ENCODE measurements around the gene IFIT1B. TPM values are rescaled to one million over a fixed set of nuclear protein-coding genes. Genes with fewer than 3 reads are reported as not detected.

Gene IFIT1B
- total and polyA plus RNA-seq, 10 donors, result 0.04 to 36.9 (median 2.4) TPM; not detected in 4

DNA sequence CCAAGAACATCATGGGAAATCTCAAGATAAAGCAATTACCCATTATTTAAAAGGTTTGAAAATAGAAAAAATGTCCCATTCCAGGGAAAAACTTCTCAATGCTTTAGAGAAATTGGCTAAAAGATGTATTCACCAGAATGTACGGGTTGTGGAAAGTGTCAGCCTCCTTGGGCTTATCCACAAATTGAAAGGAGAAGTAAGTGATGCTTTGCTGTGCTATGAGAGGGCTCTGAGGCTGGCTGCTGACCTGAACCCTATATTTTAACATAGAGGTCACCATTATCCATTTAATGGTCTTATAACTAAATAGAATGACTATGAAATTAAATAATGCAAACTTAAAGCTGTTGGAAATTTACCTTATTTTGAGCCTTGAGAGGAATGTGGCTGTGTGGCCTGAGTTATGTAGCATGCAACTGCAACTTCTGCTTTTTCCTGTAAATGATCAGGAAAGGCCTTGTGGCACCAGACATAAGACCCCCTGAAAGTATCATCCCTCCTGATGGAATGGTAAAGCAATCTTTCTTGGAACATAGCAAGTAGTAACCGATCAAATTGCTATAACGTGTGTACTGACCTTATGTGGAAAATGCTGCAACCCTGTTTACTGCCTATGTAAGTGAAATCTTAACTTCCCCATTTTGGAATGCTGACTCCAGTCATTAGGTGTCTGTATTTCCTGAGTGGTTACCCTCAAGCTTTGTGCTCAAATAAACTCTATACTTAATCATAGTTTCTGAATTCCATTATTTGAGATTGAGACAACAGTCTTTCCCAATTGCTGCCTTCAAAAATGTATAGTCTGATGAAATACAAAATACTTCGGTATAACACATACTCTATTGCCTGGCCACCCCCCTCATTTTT, 6.9 kb downstream of the IFIT1B start:
- peak overlapping the region in 7 of 8 donors; percentile 6 to 76 (median 58) for H3K27ac ChIP-seq
- TF ChIP-seq POLR2A (IDR thresholded peaks at IDR 0.05) (no peak), POLR2AphosphoS5 (IDR thresholded peaks at IDR 0.05) (no peak), CTCF (IDR thresholded peaks at IDR 0.05 in 8 of 11, conservative IDR thresholded peaks at IDR 0.05 in 3 of 11) (no peak)
- no peaks in the 10 kb centered on the region for H3K9me3 ChIP-seq
- no peaks in the 10 kb centered on the region for H3K36me3 ChIP-seq
- intact Hi-C loops (cut with DNase I; ENCODE audit: low total_unique reads), result no loop called here
- peaks cover 0 to 19% (median 15%) of the 10 kb centered on the region in 6 donors for H3K4me1 ChIP-seq
- no peak for DNase-seq
- peak overlapping the region in 1 of 8 donors; percentile 31 for H3K4me3 ChIP-seq
- 33 to 51% (median 35%) methylated on average over 4 of the region's 4 CpGs for WGBS, 5 donors
- H3K27me3 ChIP-seq (replicated peaks in 1 of 7), result no peaks in the 10 kb centered on the region

GRCh38 chr10:89388806-89389205, 10.9 kb downstream of the IFIT1B start:
- Histone ChIP-seq H3K4me3 (no peak overlapping the region), H3K36me3 (no peaks in the 10 kb centered on the region), H3K4me1 (peaks cover 13 to 49% (median 37%) of the 10 kb centered on the region in 6 donors), H3K9me3 (no peaks in the 10 kb centered on the region), H3K27ac (no peak overlapping the region), H3K27me3 (replicated peaks in 1 of 7) (no peaks in the 10 kb centered on the region)
- TF ChIP-seq POLR2A (IDR thresholded peaks at IDR 0.05) (no peak), POLR2AphosphoS5 (IDR thresholded peaks at IDR 0.05) (no peak), CTCF (IDR thresholded peaks at IDR 0.05 in 8 of 11, conservative IDR thresholded peaks at IDR 0.05 in 3 of 11) (no peak)
- no peak for DNase-seq
- 70 to 90% (median 79%) methylated on average over 2 of the region's 2 CpGs for WGBS, 5 donors
- intact Hi-C loops (cut with DNase I; ENCODE audit: low total_unique reads), result no loop called here

- no peak for DNase-seq
- intact Hi-C loops (cut with DNase I; ENCODE audit: low total_unique reads), result no loop called here
- H3K4me1 ChIP-seq, result peaks cover 16 to 51% (median 39%) of the 10 kb centered on the region in 6 donors
- 80 to 93% (median 89%) methylated on average over 1 of the region's 1 CpG for WGBS, 5 donors
- H3K27me3 ChIP-seq (replicated peaks in 1 of 7), result no peaks in the 10 kb centered on the region
- no peaks in the 10 kb centered on the region for H3K36me3 ChIP-seq
- H3K4me3 ChIP-seq, result no peak overlapping the region
- H3K27ac ChIP-seq, result no peak overlapping the region
- no peaks in the 10 kb centered on the region for H3K9me3 ChIP-seq
- TF ChIP-seq POLR2A (IDR thresholded peaks at IDR 0.05) (no peak), POLR2AphosphoS5 (IDR thresholded peaks at IDR 0.05) (no peak), CTCF (IDR thresholded peaks at IDR 0.05 in 8 of 11, conservative IDR thresholded peaks at IDR 0.05 in 3 of 11) (peak in 4 of 11 experiments; percentile 4 to 28 (median 24))
Measured at GRCh38 chr10:89389254-89389653, 11.4 kb downstream of the IFIT1B start.

All from spleen (tissue), 11 donors.